ENCODE measurements around the gene HOMEZ.

HOMEZ gene

DNA sequence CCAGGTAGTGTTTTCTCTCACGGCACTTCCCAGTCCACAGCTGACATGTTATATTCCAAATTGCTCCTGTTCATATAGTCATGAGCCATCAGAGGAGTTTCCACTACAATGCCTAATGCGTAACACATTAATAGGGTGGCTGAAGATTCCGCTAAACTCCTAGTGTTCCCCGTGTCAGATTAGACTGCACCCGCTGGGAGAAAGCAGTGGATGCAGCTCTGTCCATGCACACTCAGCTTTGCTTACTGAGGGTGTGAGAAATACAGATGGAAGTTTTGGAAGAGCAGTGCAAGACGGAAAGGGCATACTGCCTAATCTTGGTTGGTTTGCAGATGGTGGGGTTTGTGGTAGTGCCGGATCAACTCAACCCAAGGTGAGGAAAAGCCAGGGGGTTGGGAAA is 11.2 kb upstream of the HOMEZ start:
- TF ChIP-seq CTCF (IDR thresholded peaks at IDR 0.05; ENCODE audit: low read depth, low read length, missing control alignments), result no peak
- in situ Hi-C loops (cut with HindIII; ENCODE audit: low pct_ligation_motif_present, low sequenced_read_pairs), result no loop called here
- no peaks in the 10 kb centered on the region for H3K36me3 ChIP-seq (replicated peaks)
- H3K27ac ChIP-seq, result no peak overlapping the region
- DNase-seq, result no peak
- H3K4me3 ChIP-seq (ENCODE audit: low read depth, low read length), result no peak overlapping the region
- no peaks in the 10 kb centered on the region for H3K27me3 ChIP-seq (replicated peaks)

GRCh38 chr14:23296012-23296777 is 10.3 kb upstream of the HOMEZ start:
- Histone ChIP-seq H3K27ac (no peak overlapping the region), H3K4me3 (ENCODE audit: low read depth, low read length) (no peak overlapping the region), H3K36me3 (replicated peaks) (no peaks in the 10 kb centered on the region), H3K27me3 (replicated peaks) (no peaks in the 10 kb centered on the region)
- no peak for DNase-seq
- no peak for TF ChIP-seq CTCF (IDR thresholded peaks at IDR 0.05; ENCODE audit: low read depth, low read length, missing control alignments)
- in situ Hi-C loops (cut with HindIII; ENCODE audit: low pct_ligation_motif_present, low sequenced_read_pairs), result no loop called here

- peak; percentile 93 for TF ChIP-seq CTCF (IDR thresholded peaks at IDR 0.05; ENCODE audit: low read depth, low read length, missing control alignments)
- no peaks in the 10 kb centered on the region for H3K27me3 ChIP-seq (replicated peaks)
- no peaks in the 10 kb centered on the region for H3K36me3 ChIP-seq (replicated peaks)
- no peak overlapping the region for H3K27ac ChIP-seq
- in situ Hi-C loops (cut with HindIII; ENCODE audit: low pct_ligation_motif_present, low sequenced_read_pairs), result no loop called here
- no peak overlapping the region for H3K4me3 ChIP-seq (ENCODE audit: low read depth, low read length)
- DNase-seq, result peak; percentile 14
Measured at GRCh38 chr14:23294734-23295561, 9.0 kb upstream of the HOMEZ start.

GRCh38 chr14:23286902-23287479 is 1.1 kb upstream of the HOMEZ start:
- no peak overlapping the region for H3K27ac ChIP-seq

GRCh38 chr14:23285530-23286019 is 357 bp downstream of the HOMEZ start:
- TF ChIP-seq CTCF (IDR thresholded peaks at IDR 0.05; ENCODE audit: low read depth, low read length, missing control alignments), result no peak
- DNase-seq, result no peak
- H3K4me3 ChIP-seq (ENCODE audit: low read depth, low read length), result peak overlapping the region; percentile 83
- in situ Hi-C loops (cut with HindIII; ENCODE audit: low pct_ligation_motif_present, low sequenced_read_pairs), result no loop called here
- peak overlapping the region; percentile 16 for H3K27ac ChIP-seq
- no peaks in the 10 kb centered on the region for H3K36me3 ChIP-seq (replicated peaks)
- no peaks in the 10 kb centered on the region for H3K27me3 ChIP-seq (replicated peaks)

More at GRCh38 chr14:23286902-23287479, 1.1 kb upstream of the HOMEZ start:
- Histone ChIP-seq H3K4me3 (ENCODE audit: low read depth, low read length) (peak overlapping the region; percentile 83), H3K27me3 (replicated peaks) (no peaks in the 10 kb centered on the region), H3K36me3 (replicated peaks) (no peaks in the 10 kb centered on the region)
- no peak for DNase-seq
- in situ Hi-C loops (cut with HindIII; ENCODE audit: low pct_ligation_motif_present, low sequenced_read_pairs), result no loop called here
- no peak for TF ChIP-seq CTCF (IDR thresholded peaks at IDR 0.05; ENCODE audit: low read depth, low read length, missing control alignments)
